ENCODE results near the gene ERN2. TPM values are rescaled to one million over a fixed set of nuclear protein-coding genes. Genes with fewer than 3 reads are reported as not detected.
"Not testable (repeated sequence)": the region's sequence is repeated elsewhere in the genome, so short reads cannot be mapped to it uniquely, and the experiment has no call there.

ERN2 gene
- total RNA-seq, 3 donors from 2014 or later: 0.08 TPM; not detected in 2

DNA sequence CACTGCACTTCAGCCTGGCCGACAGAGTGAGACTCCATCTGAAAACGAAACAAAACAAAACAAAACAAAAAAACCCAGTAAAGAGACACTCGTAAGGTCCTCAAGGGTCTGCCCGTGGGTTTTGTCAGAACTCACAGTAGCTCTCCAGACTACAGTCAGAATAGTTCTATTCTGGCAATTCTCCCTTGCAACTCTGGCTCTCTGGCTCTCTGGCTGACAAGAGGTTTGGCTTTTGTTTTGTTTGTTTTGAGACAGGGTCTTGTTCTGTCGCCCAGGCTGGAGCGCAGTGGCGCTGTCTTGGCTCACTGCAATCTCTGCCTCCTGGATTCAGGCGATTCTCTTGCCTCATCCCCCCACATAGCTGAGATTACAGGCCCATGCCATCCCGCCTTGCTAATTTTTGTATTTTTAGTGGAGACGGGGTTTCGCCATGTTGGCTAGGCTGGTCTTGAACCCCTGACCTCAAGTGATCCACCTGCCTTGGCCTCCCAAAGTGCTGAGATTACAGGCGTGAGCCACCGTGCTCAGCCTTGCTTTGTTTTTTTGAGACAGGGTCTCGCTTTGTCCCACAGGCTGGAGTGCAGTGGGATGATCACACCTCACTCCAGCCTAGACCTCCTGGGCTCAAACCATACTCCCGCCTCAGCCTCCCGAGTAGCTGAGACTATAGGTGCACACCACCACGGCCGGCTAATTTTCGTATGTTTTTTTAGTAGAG, 21.3 kb upstream of the ERN2 start:
- Mint-ChIP-seq H3K36me3 (ENCODE audit: insufficient read depth) (no peaks in the 10 kb centered on the region), H3K4me1 (ENCODE audit: low read depth) (peaks cover 4% of the 10 kb centered on the region), H3K4me3 (no peak overlapping the region), H3K9me3 (no peaks in the 10 kb centered on the region), H3K27me3 (ENCODE audit: low read depth) (peaks cover 14% of the 10 kb centered on the region)
- DNase-seq (no peak), ATAC-seq (no peak)

DNA sequence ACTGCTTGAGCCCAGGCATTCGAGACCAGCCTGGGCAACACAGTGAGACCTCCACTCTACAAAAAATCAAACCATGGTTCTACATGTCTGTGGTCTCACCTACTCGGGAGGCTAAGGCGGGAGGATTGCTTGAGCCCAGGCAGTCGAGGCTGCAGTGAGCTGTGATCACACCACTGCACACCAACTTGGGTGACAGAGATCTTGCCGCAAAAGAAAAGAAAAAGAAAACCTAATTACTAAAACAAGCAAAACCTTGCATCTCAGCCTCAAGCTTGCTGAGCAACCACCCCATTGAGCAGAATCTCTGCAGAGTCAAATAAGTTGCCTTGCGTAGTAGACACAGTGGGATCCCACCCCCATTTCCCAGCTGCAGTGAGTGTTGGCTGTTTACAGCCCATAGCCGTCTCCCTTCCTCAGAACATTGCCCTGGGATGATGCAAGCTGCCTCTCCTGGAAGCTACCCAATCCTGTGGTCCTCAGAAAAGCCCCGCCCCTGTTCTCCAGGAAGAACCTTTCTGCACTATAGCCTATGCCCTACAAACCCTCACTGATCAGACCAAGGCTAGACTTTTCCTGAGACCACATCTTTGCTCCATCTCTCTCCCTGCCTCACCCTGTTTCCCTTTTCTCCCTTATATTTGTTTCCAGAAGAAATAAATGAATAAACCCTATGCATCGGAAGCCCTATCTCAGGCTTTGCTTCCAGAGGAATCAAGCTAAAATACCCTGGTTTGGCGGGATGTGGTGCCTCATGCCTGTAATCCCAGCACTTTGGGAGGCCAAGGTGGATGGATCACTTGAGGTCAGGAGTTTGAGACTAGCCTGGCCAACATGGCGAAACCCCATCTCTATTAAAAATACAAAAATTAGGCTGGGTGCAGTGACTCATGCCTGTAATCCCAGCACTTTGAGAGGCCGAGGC, 16.7 kb upstream of the ERN2 start:
- peaks cover 3% of the 10 kb centered on the region for H3K4me1 Mint-ChIP-seq (ENCODE audit: low read depth)
- H3K9me3 Mint-ChIP-seq: no peaks in the 10 kb centered on the region
- no peak for DNase-seq
- H3K4me3 Mint-ChIP-seq: no peak overlapping the region
- ATAC-seq: no peak
- no peaks in the 10 kb centered on the region for H3K36me3 Mint-ChIP-seq (ENCODE audit: insufficient read depth)
- H3K27me3 Mint-ChIP-seq (ENCODE audit: low read depth): peaks cover 12% of the 10 kb centered on the region

DNA sequence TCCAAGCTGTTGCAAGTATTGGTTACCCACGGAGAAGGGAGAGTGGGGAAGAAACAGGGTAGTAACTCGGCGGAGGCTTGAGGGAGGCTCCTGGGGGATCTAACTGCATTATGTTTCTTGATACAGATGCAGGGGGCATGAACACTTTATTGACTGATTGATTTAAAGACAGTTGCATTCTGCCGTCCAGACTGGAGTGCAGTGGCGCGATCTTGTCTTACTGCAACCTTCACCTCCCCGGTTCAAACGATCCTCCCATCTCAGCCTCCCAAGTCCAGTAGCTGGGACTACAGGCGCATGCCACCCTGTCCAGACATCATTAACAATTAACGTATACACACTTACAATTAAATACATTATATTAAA, 15.1 kb upstream of the ERN2 start:
- Mint-ChIP-seq H3K4me1 (ENCODE audit: low read depth) (peaks cover 3% of the 10 kb centered on the region), H3K27me3 (ENCODE audit: low read depth) (peaks cover 16% of the 10 kb centered on the region), H3K4me3 (no peak overlapping the region), H3K9me3 (peaks cover 3% of the 10 kb centered on the region), H3K36me3 (ENCODE audit: insufficient read depth) (no peaks in the 10 kb centered on the region)
- no peak for ATAC-seq
- DNase-seq: no peak

DNA sequence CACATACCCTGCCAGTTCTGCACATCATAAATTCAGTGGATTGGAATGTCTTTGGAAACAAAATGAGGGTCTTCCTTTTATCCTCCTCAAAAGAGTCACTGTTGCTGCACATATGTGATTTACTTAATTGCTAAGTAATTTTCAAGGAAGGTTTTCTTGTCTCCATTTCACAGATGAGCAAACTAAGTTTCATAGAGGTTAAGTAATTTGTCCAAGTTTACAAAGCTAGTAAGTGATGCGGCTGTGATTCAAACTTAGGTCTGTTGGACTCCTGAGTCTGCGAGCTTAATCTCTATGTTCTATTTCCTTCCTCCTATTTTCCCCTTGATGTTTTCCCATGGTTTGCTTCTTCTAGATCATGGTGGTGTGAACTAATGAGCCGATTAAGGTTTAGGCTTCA, 13.7 kb upstream of the ERN2 start:
- no peaks in the 10 kb centered on the region for H3K36me3 Mint-ChIP-seq (ENCODE audit: insufficient read depth)
- H3K4me1 Mint-ChIP-seq (ENCODE audit: low read depth): peaks cover 3% of the 10 kb centered on the region
- no peak for DNase-seq
- ATAC-seq: no peak
- H3K4me3 Mint-ChIP-seq: no peak overlapping the region
- peaks cover 6% of the 10 kb centered on the region for H3K9me3 Mint-ChIP-seq
- peaks cover 20% of the 10 kb centered on the region for H3K27me3 Mint-ChIP-seq (ENCODE audit: low read depth)

DNA sequence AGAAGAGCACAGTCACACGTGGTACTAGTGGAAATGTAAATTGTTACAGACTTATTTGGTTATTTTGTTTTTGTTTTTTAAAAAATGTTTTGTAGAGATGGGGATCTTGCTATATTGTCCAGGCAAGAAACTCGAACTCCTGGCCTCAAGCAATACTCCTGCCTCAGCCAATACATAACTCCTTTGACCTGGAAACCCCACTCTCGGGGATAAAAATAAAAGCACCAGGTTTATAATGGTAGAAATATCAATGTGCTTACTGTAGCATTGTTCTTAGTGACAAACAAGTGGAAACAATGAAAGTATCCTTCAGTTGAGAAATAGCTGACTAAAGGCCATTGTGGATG, 11.7 kb upstream of the ERN2 start:
- Mint-ChIP-seq H3K27me3 (ENCODE audit: low read depth) (peaks cover 22% of the 10 kb centered on the region), H3K9me3 (peaks cover 6% of the 10 kb centered on the region), H3K36me3 (ENCODE audit: insufficient read depth) (no peaks in the 10 kb centered on the region), H3K4me3 (no peak overlapping the region), H3K4me1 (ENCODE audit: low read depth) (peaks cover 3% of the 10 kb centered on the region)
- DNase-seq: no peak
- no peak for ATAC-seq

DNA sequence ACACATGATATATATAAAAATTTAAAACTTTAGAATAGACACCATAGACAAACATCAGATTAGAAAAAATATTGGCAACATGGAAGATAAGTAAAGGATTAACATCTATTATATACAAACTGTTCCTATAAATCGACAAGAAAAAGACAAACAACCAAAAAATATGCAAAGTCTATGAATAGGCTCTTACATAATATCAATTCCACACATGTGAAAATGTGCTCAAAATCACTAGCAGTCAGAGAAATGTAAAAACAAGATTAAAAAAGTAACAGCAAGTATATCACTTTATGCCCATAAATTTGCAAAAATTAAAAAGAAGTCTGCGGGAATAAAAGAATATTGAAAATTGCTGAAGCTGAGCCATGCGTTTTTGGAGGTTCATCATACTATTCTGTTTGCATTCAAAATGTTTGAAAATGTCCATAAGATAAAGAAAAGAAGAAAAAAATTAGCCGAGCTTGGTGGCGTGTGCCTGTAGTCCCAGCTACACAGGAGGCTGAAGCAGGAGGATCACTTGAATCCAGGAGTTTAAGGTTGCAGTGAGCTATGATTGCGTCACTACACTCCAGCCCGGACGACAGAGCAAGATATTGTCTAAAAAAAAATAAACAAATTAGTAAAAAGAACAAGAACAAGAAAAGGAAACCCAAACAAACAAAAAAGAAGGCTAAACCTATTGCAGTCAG, 11.2 kb upstream of the ERN2 start:
- Mint-ChIP-seq H3K9me3 (peaks cover 6% of the 10 kb centered on the region), H3K27me3 (ENCODE audit: low read depth) (peaks cover 18% of the 10 kb centered on the region)
- ATAC-seq: no peak

DNA sequence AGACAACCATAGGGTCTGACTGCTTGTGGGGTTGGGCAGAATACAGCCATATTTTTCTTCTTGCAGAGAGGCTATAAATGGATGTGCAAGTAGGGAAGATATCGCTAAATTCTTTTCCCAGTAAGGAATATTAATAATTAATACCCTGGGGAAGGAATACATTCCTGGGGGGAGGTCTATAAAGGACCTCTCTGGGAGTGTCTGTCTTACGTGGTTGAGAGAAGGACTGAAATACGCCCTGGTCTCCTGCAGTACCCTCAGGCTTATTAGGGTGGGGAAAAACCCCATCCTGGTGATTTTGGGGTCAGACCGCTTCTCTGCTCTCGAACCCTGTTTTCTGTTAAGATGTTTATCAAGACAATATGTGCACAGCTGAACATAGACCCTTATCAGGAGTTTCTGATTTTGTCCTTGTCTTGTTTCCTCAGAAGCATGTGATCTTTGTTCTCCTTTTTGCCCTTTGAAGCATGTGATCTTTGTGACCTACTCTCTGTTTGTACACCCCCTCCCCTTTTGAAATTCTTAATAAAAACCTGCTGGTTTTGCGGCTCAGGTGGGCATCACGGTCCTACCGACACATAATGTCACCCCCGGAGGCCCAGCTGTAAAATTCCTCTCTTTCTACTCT, 9.7 kb upstream of the ERN2 start:
- H3K4me1 Mint-ChIP-seq (ENCODE audit: low read depth); H3K4me3 Mint-ChIP-seq; H3K36me3 Mint-ChIP-seq (ENCODE audit: insufficient read depth); DNase-seq; H3K9me3 Mint-ChIP-seq; ATAC-seq: not testable (repeated sequence)
- H3K27me3 Mint-ChIP-seq (ENCODE audit: low read depth): peaks cover 17% of the 10 kb centered on the region

More for the DNA sequence above, 11.2 kb upstream of the ERN2 start:
- DNase-seq: no peak
- Mint-ChIP-seq H3K36me3 (ENCODE audit: insufficient read depth) (no peaks in the 10 kb centered on the region), H3K4me1 (ENCODE audit: low read depth) (peaks cover 3% of the 10 kb centered on the region), H3K4me3 (no peak overlapping the region)

DNA sequence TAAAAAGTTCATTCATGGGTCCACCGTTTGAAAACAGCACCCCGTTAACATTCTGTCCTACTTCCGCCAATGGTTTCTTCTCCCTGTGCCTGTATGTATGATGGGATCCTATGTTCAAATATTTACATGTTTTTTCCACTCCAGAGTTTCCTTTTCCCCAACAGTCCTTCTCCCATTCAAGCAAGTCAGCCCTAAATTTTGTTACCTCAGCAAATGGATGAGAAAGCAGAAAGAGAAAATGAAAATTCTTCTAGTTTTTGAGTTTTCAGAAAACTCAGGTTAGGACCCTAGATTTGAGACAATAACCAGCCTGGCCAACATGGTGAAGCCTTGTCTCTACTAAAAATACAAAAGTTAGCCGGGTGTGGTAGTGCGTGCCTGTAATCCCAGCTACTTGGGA, 3.5 kb upstream of the ERN2 start:
- Mint-ChIP-seq H3K4me1 (ENCODE audit: low read depth) (peaks cover 3% of the 10 kb centered on the region), H3K36me3 (ENCODE audit: insufficient read depth) (no peaks in the 10 kb centered on the region), H3K9me3 (no peaks in the 10 kb centered on the region), H3K4me3 (no peak overlapping the region), H3K27me3 (ENCODE audit: low read depth) (peaks cover 51% of the 10 kb centered on the region)
- ATAC-seq (no peak), DNase-seq (no peak)

DNA sequence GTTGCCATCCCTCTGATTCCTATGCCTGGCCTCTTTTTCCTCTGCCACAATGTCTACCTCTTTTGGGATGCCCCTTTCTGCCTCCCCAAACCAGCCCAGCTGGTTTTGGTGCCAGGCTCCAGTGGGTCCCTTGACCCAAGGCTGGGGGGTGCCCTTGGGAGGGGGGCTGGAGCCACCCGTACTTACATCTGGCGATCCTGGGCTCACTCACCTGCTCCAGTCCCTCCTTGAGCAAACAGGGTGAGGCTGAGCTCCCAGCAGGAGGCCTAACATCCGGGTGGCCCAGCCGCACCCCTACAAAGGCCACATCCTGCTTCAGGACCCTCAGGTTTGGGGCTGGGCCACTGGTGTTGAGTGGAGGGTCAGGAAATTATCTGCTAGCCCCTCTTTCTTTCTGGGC, 1.2 kb downstream of the ERN2 start:
- DNase-seq (no peak), ATAC-seq (no peak)
- Mint-ChIP-seq H3K4me3 (no peak overlapping the region), H3K36me3 (ENCODE audit: insufficient read depth) (no peaks in the 10 kb centered on the region), H3K27me3 (ENCODE audit: low read depth) (peaks cover 50% of the 10 kb centered on the region), H3K9me3 (peaks cover 17% of the 10 kb centered on the region), H3K4me1 (ENCODE audit: low read depth) (peaks cover 3% of the 10 kb centered on the region)

DNA sequence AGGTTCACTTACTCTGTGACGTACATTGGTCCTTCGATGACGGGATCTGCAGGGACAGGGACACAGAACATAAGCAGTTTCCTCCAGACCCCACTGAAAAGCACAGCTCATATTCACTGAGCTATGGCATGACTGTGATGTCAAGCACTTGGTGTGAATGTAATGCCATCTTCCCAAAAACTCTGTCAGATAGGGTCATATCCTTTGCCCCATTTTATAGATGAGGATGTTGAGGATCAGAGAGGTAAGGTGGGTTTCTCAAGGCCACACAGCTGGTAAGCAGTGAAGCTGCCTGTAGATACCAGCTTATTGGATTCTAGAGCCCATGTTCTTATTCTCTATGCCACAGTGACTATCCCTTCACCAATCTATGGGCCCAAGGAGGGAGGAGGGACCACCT, 2.5 kb downstream of the ERN2 start:
- Mint-ChIP-seq H3K9me3 (peaks cover 17% of the 10 kb centered on the region), H3K4me1 (ENCODE audit: low read depth) (peaks cover 3% of the 10 kb centered on the region), H3K36me3 (ENCODE audit: insufficient read depth) (no peaks in the 10 kb centered on the region), H3K27me3 (ENCODE audit: low read depth) (peaks cover 51% of the 10 kb centered on the region), H3K4me3 (no peak overlapping the region)
- ATAC-seq (no peak), DNase-seq (no peak)

DNA sequence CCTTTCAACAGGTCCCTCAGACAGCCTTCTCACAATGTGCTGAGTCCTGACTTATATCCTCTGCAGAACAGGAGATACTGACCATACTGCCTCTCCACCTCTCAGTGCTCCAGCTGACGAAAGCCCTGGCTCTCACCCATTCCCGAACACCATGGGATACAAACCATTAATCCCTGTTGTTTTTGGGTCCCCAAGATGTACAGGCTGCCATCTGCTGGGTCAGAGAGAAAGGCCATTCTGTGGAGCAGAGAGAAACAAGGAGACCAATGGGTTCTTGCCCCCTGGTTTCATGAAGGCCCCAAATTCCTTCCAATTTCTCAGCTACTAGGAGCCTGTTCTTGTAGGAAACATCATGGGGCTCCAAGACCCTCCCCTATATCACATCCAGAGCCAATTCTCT, 3.0 kb downstream of the ERN2 start:
- DNase-seq: no peak
- ATAC-seq: no peak
- H3K27me3 Mint-ChIP-seq (ENCODE audit: low read depth): peaks cover 53% of the 10 kb centered on the region
- H3K36me3 Mint-ChIP-seq (ENCODE audit: insufficient read depth): no peaks in the 10 kb centered on the region
- peaks cover 3% of the 10 kb centered on the region for H3K4me1 Mint-ChIP-seq (ENCODE audit: low read depth)
- peaks cover 17% of the 10 kb centered on the region for H3K9me3 Mint-ChIP-seq
- no peak overlapping the region for H3K4me3 Mint-ChIP-seq

DNA sequence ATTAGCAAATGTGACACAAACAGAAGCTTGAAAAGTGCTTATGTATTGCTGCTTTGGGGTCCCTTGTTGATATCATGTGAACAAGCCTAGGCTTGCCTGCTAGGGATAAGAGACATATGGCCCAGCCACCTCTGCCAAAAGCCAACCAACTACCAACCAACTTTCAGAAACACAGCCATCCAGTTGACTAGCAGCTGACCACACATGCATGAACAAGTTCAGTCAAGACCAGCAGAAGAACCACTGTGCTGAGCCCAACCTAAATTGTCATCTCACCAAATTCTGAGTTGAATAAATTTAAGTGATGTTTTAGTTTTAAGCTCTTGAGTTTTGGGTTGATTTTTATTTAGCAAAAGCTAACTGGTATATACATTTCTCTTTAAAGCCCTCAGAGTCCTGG, 3.5 kb downstream of the ERN2 start:
- Mint-ChIP-seq H3K4me1 (ENCODE audit: low read depth) (peaks cover 3% of the 10 kb centered on the region), H3K9me3 (peaks cover 17% of the 10 kb centered on the region), H3K4me3 (no peak overlapping the region), H3K36me3 (ENCODE audit: insufficient read depth) (no peaks in the 10 kb centered on the region), H3K27me3 (ENCODE audit: low read depth) (peaks cover 51% of the 10 kb centered on the region)
- ATAC-seq: no peak
- DNase-seq: no peak

DNA sequence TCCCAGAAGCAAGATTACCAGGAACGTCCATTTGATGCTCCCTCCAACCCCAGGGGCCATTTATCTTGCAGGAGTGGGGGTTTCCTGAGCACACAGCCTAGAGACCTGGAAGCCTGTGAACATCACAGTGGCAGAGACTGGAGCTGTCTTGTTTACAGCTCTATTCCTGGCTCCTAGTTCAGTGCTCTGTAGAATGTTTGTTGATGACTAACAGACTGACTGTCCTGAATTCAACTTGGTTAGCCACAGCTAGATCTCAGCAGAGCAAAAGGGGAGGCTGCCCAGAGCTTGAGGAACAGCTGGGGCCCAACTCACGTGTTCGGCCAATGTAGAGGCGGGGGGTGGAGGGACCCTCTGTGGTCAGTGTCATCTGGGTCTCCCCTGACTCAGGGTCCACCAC, 6.6 kb downstream of the ERN2 start:
- Mint-ChIP-seq H3K4me1 (ENCODE audit: low read depth) (no peaks in the 10 kb centered on the region), H3K36me3 (ENCODE audit: insufficient read depth) (no peaks in the 10 kb centered on the region), H3K4me3 (no peak overlapping the region), H3K9me3 (peaks cover 30% of the 10 kb centered on the region), H3K27me3 (ENCODE audit: low read depth) (peaks cover 39% of the 10 kb centered on the region)
- ATAC-seq (no peak), DNase-seq (no peak)

DNA sequence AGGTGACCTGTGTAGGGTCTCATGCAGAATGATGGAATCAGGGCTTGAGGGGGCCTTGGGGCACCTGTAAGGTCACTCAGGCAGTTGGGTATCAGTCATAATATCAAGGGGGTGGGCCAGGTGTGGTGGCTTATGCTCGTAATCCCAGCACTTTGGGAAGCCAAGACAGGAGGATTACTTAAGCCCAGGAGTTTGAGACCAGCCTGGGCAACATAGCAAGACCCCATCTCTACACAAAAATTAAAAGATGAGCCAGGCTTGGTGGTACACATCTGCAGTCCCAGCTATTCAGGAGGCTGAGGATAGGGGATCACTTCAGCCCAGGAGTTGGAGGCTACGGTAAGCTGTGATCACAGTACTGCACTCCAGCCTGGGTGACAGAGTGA, 7.5 kb downstream of the ERN2 start:
- no peak for ATAC-seq
- Mint-ChIP-seq H3K9me3 (peaks cover 30% of the 10 kb centered on the region), H3K4me1 (ENCODE audit: low read depth) (no peaks in the 10 kb centered on the region), H3K36me3 (ENCODE audit: insufficient read depth) (no peaks in the 10 kb centered on the region), H3K27me3 (ENCODE audit: low read depth) (peaks cover 33% of the 10 kb centered on the region), H3K4me3 (no peak overlapping the region)
- no peak for DNase-seq

Measured in activated T-cell treated with anti-CD3 and anti-CD28 coated beads, Interleukin-2, amount 50 U/mL, for 4 hours (primary cell).